Activated CD4-positive, alpha-beta T cell treated with anti-CD3 and anti-CD28 coated beads, Interleukin-10, Interleukin-2, amounts not matched to agents 100 ng/mL and 50 ng/mL, durations not matched to agents 16 hours and 8 hours (primary cell): Measurements from ENCODE around the gene ANKRD34A.

Experiments
- DNase-seq: peaks from one replicate; pipeline ENCODE4 v3.0.0-alpha.2; 2020

ANKRD34A gene

GRCh38 chr1:145965119-145965744, 857 bp upstream of the ANKRD34A start:
- DNase-seq = no peak

- no peak for DNase-seq
Observed at GRCh38 chr1:145963265-145964019, 933 bp downstream of the ANKRD34A start.

DNA sequence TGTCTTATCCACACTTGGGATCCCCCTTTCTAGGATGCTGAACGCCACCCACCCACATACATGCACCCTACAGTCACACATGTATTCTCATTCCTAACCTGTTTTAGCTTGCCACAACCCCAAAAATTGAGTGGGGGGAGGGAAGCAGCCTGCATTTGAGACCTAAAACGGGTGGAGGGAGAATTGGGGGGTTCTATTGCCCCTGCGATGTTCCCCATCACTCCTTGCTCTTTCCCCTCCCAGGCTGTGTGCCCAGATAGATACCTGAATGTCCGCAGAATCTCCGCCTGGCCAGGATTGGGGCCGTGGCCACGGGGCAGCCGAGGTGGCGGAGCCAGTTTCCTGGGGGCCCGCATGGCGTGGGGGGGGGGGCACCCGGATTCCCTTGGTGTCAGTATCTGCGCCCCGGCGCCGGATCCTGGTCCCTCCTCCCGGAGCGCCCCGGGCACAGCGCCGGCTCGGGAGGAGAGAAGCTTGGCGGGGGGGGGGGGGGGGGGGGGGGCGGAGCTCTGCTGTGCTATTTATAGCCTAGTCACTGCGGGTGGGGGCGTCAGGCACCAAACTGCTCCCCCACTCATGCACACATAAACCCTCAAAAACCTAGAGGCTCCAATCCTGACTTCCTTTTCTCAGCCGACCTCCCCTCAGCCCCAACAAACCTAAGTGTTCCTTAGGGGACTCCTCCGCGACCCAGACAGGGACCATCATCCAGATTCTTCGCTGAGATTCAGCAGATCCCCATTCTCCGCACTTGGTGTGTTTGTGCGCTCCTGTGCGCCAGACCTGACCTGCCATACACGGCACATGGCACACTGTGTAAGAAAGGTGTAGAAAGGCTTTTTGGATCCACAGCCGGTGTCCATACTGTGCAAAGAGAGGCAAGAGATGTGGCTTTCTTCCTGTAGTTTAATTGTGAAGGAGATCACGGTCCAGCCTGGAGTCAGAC, 1.9 kb downstream of the ANKRD34A start:
- DNase-seq = peak; percentile 36

GRCh38 chr1:145961425-145962156, 2.8 kb downstream of the ANKRD34A start:
- DNase-seq = peak; percentile 67

- DNase-seq = no peak
Observed at GRCh38 chr1:145961109-145961424, 3.3 kb downstream of the ANKRD34A start.

GRCh38 chr1:145960468-145961108, 3.8 kb downstream of the ANKRD34A start:
- peak; percentile 56 for DNase-seq

- no peak for DNase-seq
Observed at GRCh38 chr1:145959957-145960467, 4.4 kb downstream of the ANKRD34A start.

- DNase-seq = no peak
Observed at GRCh38 chr1:145959333-145959732, 5.0 kb downstream of the ANKRD34A start.

DNA sequence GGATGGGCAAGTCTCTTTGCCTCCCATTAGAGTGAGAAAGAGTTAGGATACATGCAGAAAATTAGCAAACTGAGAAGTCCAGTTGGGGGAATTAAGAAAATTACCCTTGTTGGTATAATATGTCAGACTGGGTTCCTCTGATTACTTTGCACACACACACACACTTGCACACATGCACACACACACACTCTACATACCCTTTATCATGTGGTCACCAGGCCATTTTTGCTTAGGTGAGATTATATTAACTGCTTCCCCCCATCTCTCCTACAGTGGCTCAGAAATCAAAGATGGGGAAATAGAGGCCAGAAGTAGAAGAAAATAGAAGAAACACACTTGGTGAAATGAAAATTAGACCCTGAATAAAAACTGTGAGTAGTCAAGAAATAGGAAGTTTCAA, 5.6 kb downstream of the ANKRD34A start:
- no peak for DNase-seq

DNA sequence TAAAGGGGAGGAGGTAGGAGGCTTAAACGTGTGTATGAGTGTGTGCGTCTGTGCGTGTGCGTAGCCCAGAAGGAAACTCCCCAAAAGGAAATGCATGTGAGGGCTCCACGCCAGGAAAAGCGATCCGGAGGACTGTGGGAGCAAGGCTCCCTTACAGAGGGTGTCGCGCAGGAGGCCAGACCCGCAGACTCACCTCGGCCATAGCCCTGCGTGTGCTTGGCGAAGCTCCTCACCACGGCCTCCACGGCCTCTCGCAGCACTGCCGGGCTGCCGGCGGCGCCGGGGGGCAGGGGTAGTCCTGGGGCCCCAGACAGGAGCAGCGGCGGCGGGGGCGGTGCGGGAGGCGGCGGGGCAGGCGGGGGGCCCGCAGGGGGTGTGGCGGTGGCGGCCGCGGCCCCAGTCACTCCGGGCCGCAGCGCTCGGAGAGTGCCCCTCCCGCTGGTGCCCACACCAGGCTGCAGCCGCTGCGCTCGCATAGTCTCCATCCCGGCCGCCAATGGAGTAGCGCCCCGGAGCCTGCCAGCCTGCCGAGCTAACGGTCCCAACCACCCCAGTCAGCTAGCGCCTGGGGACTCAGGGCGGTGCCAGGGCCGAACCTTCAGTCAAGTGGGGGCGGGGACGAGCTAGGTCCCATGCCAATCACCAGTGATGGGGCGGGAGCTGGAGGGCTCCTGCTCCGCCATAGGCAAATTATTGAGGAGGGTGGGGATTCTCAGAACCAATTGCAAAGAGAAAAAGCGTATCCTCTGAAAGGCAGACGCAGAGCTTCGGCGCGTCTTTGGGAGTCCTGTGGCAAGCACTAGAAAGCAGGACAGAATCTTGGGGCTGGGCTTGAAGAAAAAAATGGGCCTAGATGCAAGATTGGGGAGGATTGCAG, 6.7 kb downstream of the ANKRD34A start, which contains the start of gene LIX1L:
LIX1L (minus strand) TSS at position 575 of the 877 bp plus-strand sequence; CDS start at position 485, 90 bp downstream.
- DNase-seq = peak; percentile 98

GRCh38 chr1:145956781-145957442, 7.5 kb downstream of the ANKRD34A start:
- peak; percentile 35 for DNase-seq

DNA sequence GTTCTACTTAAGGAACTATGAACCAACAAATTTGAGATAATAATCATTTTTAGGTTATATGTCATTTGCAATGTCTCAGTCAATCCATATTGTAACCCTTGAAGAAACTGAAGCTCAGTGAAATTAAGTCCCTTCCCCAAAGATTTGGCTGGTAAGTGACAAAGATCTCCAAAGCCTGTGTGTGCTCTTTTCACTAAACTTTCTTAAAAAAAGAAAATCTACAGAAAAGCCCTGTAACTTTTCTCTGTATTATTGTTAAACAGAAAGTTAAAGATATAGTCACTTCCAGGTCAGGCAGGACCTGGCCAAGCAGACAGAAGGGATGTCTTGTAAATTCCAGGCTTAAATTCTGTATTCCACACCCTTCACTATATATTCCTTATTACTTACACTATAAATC, 8.0 kb downstream of the ANKRD34A start:
- DNase-seq = no peak

DNA sequence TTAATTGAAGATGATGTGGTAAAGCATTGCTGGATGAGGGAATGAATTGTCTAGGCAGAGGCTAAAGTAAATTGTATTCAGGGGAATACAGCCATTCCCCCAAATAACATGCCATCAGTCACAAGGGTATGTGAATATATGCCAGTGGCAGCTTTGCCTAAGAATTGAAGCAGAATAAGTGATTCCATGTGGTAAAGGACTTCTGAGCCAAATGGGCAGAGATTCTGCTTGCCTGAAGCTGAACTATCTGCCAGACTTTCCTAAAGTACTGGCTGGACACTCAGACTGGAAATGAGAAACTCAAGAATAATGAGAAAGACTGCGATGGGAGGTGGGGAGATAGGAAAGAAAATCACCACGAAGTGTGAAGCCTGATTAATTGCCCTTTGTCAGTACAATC, 8.9 kb downstream of the ANKRD34A start:
- no peak for DNase-seq

- DNase-seq = no peak
Observed at GRCh38 chr1:145953861-145954260, 10.5 kb downstream of the ANKRD34A start.

GRCh38 chr1:145952903-145953302, 11.5 kb downstream of the ANKRD34A start:
- DNase-seq = no peak

GRCh38 chr1:145951526-145951925, 12.8 kb downstream of the ANKRD34A start:
- no peak for DNase-seq

DNA sequence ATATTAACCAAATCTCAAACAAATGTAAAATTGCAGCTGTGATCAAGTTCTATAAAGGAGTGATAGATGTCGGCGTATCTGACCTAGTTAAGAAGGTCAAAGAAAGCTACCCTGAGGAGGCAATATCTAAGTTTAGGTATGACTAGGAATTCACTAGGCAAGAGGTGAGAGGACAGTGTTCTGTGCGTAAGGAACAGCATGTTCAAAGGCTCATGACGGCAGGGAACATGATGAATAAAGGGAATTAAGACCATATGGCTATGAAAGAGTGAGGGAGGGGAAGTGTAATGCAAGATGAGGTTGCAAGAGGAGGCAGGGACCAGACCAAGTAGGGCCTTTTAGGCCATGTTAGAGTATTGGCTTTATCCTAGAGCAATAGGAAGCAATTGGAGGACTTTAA, 15.2 kb downstream of the ANKRD34A start:
- no peak for DNase-seq

GRCh38 chr1:145947551-145947950, 16.8 kb downstream of the ANKRD34A start:
- DNase-seq = no peak

DNA sequence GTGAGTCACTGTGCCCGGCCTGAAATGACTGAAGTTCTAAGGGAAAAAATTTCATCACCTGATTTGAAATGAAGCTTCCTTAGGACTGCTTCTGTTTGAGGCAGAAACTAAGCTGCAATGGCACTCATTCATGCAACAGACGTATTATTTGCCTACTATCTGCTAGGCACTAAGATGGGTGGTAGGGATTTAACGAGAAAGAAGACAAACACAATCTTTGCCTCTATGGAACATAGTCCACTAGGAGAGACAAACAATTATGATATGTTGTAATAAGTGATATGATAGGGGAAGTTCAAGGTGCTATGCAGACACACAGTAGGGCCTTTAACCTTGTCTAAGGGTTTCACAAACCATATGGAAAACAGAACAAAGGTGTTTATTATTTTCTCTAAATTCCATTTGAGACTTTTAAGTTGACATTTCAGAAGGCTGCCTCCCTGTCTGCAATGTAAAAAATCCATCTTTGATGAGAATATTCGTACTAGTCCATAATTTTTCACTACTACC, 17.8 kb downstream of the ANKRD34A start:
- DNase-seq = no peak

GRCh38 chr1:145944532-145944931, 19.8 kb downstream of the ANKRD34A start:
- DNase-seq = no peak
